GM06990 (cell line): ENCODE results near the gene TBL1X.
A peak's percentile ranks its signal among the peaks of the same experiment; 100 is the strongest.

ENCODE experiments used
- DNase-seq: peaks from one replicate; pipeline ENCODE4 v3.0.0-alpha.2; 2011; ENCODE audit not compliant: insufficient read length; ENCODE audit errors: extremely low read depth
- H3K27me3 ChIP-seq: replicated peaks from 2 replicates; pipeline ENCODE4 v1.6.0; 2011; ENCODE audit warnings: low read length; ENCODE audit not compliant: control insufficient read depth, insufficient read depth
- H3K36me3 ChIP-seq: 2 replicates; pipeline ENCODE4 v1.5.1; 2011; ENCODE audit warnings: low read length; ENCODE audit not compliant: control insufficient read depth, insufficient read depth
- H3K4me3 ChIP-seq: replicated peaks from 2 replicates; pipeline ENCODE4 v1.5.1; 2011; ENCODE audit warnings: low read depth, mild to moderate bottlenecking, control low read depth, low read length
- CTCF ChIP-seq: IDR thresholded peaks from 2 replicates; pipeline ENCODE4 v1.5.1; 2011; ENCODE audit warnings: low read length, control low read depth, mild to moderate bottlenecking, inconsistent platforms; ENCODE audit not compliant: insufficient read depth, poor library complexity, severe bottlenecking

Gene TBL1X

GRCh38 chrX:9464435-9465371 is at the start of gene TBL1X:
Gene TBL1X (plus strand): TSS chrX:9465058. CDS start chrX:9653587, 188,529 bp downstream.
- Histone ChIP-seq H3K36me3 (no peaks in the 10 kb centered on the region), H3K27me3 (no peaks in the 10 kb centered on the region), H3K4me3 (peak within 1 kb of the TSS; percentile 64)
- no peak for TF ChIP-seq CTCF
- peak; percentile 63 for DNase-seq

- no peaks in the 10 kb centered on the region for H3K36me3 ChIP-seq
- no peak overlapping the region for H3K4me3 ChIP-seq
- no peaks in the 10 kb centered on the region for H3K27me3 ChIP-seq
- no peak for TF ChIP-seq CTCF
- no peak for DNase-seq
These were observed 48.1 kb upstream of the TBL1X start for GRCh38 chrX:9416562-9417348.

GRCh38 chrX:9418262-9418661 is 46.6 kb upstream of the TBL1X start:
- no peak for TF ChIP-seq CTCF
- H3K36me3 ChIP-seq: no peaks in the 10 kb centered on the region
- DNase-seq: no peak
- H3K4me3 ChIP-seq: no peak overlapping the region
- no peaks in the 10 kb centered on the region for H3K27me3 ChIP-seq

DNA sequence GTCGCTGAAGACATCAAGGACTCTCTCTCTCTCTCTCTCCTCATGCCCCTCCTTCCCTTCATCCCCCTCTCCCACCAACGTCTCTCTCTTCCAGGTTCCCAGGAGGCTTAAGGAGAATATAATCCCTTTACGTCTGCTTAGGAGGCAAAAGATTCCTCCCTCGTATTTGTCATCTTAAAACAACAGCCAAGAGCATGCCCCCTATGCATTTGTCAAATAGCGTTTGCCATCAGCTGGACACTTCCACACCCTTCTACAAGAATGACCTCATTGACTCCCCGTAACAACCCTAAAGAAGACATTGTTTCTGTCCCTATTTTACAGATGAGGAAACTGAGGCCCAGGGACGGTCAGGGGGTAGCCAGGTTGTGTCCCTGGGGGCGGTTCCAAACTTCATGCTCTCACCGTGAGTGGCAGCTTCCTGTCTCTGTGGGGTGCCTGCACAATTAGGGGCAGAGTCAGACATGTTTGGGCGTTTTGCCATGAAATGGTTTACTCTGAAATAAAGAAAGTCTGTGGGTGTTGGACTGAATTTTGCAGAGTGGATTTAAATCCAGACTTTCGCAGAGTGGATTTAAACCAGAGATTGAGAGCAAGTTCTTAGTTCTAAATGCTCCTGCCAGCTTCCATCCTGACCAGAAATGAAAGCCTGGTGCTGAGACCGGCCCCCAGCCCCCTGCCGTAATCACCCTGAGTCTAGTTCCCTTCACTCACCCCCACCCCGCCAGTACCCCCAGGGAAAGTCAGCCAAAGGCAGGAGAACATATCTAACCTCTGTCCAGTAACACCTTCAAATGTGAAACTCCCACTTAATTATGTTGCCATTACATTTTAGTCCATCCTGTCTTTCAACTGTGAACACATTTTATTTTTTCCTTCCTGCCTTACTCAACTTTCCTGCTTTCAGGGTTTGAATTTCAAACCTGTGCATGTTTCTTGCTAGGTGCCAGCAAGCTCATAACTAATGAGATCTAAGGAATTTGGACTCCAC is 44.3 kb upstream of the TBL1X start:
- DNase-seq: no peak
- no peak for TF ChIP-seq CTCF
- Histone ChIP-seq H3K36me3 (no peaks in the 10 kb centered on the region), H3K4me3 (no peak overlapping the region), H3K27me3 (no peaks in the 10 kb centered on the region)

DNA sequence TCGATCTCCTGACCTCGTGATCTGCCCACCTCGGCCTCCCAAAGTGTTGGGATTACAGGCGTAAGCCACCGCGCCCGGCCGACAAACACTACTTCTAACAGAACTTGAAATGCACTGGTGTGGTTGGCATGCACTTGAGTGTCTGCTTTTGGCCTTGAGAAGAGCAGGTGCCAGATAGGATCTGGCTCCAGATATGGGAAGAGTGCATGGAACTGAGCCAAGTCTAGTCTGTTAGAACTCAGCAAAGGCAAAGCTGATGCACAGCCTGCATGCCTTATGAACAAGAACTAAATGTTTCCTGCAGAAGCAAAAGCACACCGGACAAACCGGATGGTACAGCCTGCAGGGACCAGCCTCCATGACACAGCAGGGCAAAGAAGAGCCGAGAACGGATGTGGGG is 35.1 kb upstream of the TBL1X start:
- Histone ChIP-seq H3K4me3 (no peak overlapping the region), H3K27me3 (no peaks in the 10 kb centered on the region), H3K36me3 (no peaks in the 10 kb centered on the region)
- TF ChIP-seq CTCF: no peak
- DNase-seq: no peak
